Neutrophil (primary cell): Measurements from ENCODE around the gene RASD1.

Source experiments
- H3K27ac ChIP-seq: fragments of 200-600 bp; sonication (generic); 2 replicates; pipeline ENCODE4 v1.5.1; 2016; ENCODE audit warnings: mild to moderate bottlenecking, moderate library complexity
- H3K27me3 ChIP-seq: fragments of 200-600 bp; sonication (generic); 2 replicates; pipeline ENCODE4 v1.6.0; 2016; ENCODE audit warnings: mild to moderate bottlenecking
- H3K36me3 ChIP-seq: fragments of 200-600 bp; sonication (generic); 2 replicates; pipeline ENCODE4 v1.5.1; 2017
- H3K4me1 ChIP-seq, 2 experiments: fragments of 200-600 bp in 1 of 2; sonication (generic) in 1 of 2; 1 replicate in 1 of 2; 2 replicates in 1 of 2; pipeline versions ENCODE4 v1.5.1 to v1.6.1; 2013 to 2016; ENCODE audit warnings: low read depth in 1 of 2, low read length in 1 of 2, mild to moderate bottlenecking in 1 of 2, moderate library complexity in 1 of 2; ENCODE audit not compliant: control insufficient read depth in 1 of 2, insufficient read depth in 1 of 2
- H3K4me3 ChIP-seq, 2 experiments: fragments of 200-600 bp in 1 of 2; sonication (generic) in 1 of 2; 1 replicate in 1 of 2; 2 replicates in 1 of 2; pipeline ENCODE4 v1.5.1; 2013 to 2016; ENCODE audit warnings: low read depth in 1 of 2, low read length in 1 of 2, mild to moderate bottlenecking in 1 of 2, moderate library complexity in 1 of 2
- H3K9me3 ChIP-seq: fragments of 200-600 bp; sonication (generic); 2 replicates; pipeline ENCODE4 v1.5.1; 2016
- CTCF ChIP-seq: fragments of 200-600 bp; sonication (generic); IDR thresholded peaks from 2 replicates; pipeline ENCODE4 v1.5.1; 2016; ENCODE audit warnings: antibody characterized with exemption

Gene RASD1

GRCh38 chr17:17469996-17470395 lies 26.2 kb downstream of the RASD1 start:
- Histone ChIP-seq H3K36me3 (no peaks in the 10 kb centered on the region), H3K4me3 (no peak overlapping the region), H3K9me3 (no peaks in the 10 kb centered on the region), H3K27me3 (peaks cover 28% of the 10 kb centered on the region), H3K27ac (no peak overlapping the region), H3K4me1 (no peaks in the 10 kb centered on the region)
- no peak for TF ChIP-seq CTCF

- Histone ChIP-seq H3K27me3 (peaks cover 28% of the 10 kb centered on the region), H3K36me3 (no peaks in the 10 kb centered on the region), H3K9me3 (no peaks in the 10 kb centered on the region), H3K4me3 (no peak overlapping the region), H3K4me1 (no peaks in the 10 kb centered on the region), H3K27ac (no peak overlapping the region)
- no peak for TF ChIP-seq CTCF
Measured at GRCh38 chr17:17469358-17469757, 26.8 kb downstream of the RASD1 start.

- Histone ChIP-seq H3K36me3 (no peaks in the 10 kb centered on the region), H3K9me3 (no peaks in the 10 kb centered on the region), H3K4me1 (no peaks in the 10 kb centered on the region), H3K27ac (no peak overlapping the region), H3K27me3 (peaks cover 27% of the 10 kb centered on the region), H3K4me3 (no peak overlapping the region)
- TF ChIP-seq CTCF, result no peak
Measured at GRCh38 chr17:17468217-17469010, 27.8 kb downstream of the RASD1 start.

GRCh38 chr17:17467720-17468119 lies 28.5 kb downstream of the RASD1 start:
- peaks cover 20% of the 10 kb centered on the region for H3K27me3 ChIP-seq
- no peak overlapping the region for H3K27ac ChIP-seq
- TF ChIP-seq CTCF, result no peak
- H3K4me3 ChIP-seq, result no peak overlapping the region
- H3K36me3 ChIP-seq, result no peaks in the 10 kb centered on the region
- H3K4me1 ChIP-seq, result no peaks in the 10 kb centered on the region
- no peaks in the 10 kb centered on the region for H3K9me3 ChIP-seq

- Histone ChIP-seq H3K4me3 (no peak overlapping the region), H3K27me3 (peaks cover 14% of the 10 kb centered on the region), H3K4me1 (no peaks in the 10 kb centered on the region), H3K27ac (no peak overlapping the region), H3K9me3 (no peaks in the 10 kb centered on the region), H3K36me3 (no peaks in the 10 kb centered on the region)
- no peak for TF ChIP-seq CTCF
Measured at GRCh38 chr17:17467016-17467415, 29.2 kb downstream of the RASD1 start.
